Measurements from ENCODE around the gene CAMK1.
"Not testable (repeated sequence)": the region's sequence is repeated elsewhere in the genome, so short reads cannot be mapped to it uniquely, and the experiment has no call there.

The CAMK1 gene

GRCh38 chr3:9776896-9777693, 7.3 kb upstream of the CAMK1 start:
- Mint-ChIP-seq H3K4me3 (no peak overlapping the region), H3K36me3 (ENCODE audit: low read depth) (peaks cover 24% of the 10 kb centered on the region), H3K27ac (peak overlapping the region; percentile 74), H3K4me1 (ENCODE audit: low read depth) (peaks cover 49% of the 10 kb centered on the region), H3K27me3 (ENCODE audit: low read depth) (no peaks in the 10 kb centered on the region), H3K9me3 (no peaks in the 10 kb centered on the region)
- DNase-seq (ENCODE audit: low spot score): no peak

- peaks cover 24% of the 10 kb centered on the region for H3K4me1 Mint-ChIP-seq (ENCODE audit: low read depth)
- not testable (repeated sequence) for DNase-seq (ENCODE audit: low spot score); H3K9me3 Mint-ChIP-seq; H3K27me3 Mint-ChIP-seq (ENCODE audit: low read depth)
- H3K4me3 Mint-ChIP-seq: peak overlapping the region; percentile 83
- peak overlapping the region; percentile 85 for H3K27ac Mint-ChIP-seq
- peaks cover 11% of the 10 kb centered on the region for H3K36me3 Mint-ChIP-seq (ENCODE audit: low read depth)
These were observed 1.3 kb upstream of the CAMK1 start for GRCh38 chr3:9771007-9771406.

DNA sequence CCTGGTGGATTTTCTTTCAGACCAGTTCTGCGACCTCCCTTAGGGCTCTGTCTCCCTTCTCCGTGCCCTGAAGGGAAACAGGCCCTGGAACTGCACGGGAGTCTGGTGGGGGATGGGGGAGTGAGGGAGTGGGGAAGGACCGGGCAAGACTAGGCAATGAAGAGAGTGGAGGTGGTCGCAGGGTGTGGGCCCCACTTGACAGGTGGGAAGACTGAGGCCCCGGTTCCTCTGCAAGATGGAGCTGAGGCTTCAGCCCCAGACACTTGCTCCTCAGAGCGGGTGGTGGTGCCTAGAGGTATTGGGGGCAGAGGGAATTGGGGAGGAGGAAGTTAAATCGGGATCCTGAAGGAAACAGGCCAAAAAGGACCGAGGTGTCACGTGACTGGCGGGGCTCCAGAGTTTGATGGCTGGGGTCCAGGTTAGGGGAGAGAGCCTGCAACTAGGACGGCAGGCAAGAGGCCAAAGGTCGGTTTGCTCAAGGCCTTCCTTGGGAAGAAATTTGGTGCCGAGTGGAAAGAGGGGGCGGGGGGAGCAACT, 597 bp upstream of the CAMK1 start:
- H3K4me1 Mint-ChIP-seq (ENCODE audit: low read depth): peaks cover 21% of the 10 kb centered on the region

DNA sequence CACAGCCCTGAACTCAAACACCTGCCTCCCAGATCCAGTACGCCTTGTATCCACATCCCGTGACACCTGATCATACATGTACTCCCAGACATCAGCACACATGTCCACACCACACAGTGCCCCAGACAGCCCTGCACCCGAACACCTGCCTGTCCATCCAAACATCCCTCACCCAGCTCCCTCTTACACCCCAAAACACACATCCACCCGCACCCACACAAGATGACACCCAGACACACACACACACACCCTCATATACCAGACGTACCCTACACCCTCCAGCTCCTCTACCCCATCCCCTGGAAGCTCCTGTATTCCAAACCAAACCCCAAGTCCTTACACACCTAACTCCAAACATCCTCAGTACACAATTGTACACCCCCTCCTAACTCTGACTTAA, 735 bp downstream of the CAMK1 start:
- Mint-ChIP-seq H3K36me3 (ENCODE audit: low read depth) (peaks cover 20% of the 10 kb centered on the region), H3K27me3 (ENCODE audit: low read depth) (no peaks in the 10 kb centered on the region), H3K9me3 (no peaks in the 10 kb centered on the region), H3K27ac (peak overlapping the region; percentile 71), H3K4me1 (ENCODE audit: low read depth) (peaks cover 22% of the 10 kb centered on the region), H3K4me3 (peak overlapping the region; percentile 82)
- no peak for DNase-seq (ENCODE audit: low spot score)

More for the DNA sequence above, 597 bp upstream of the CAMK1 start:
- Mint-ChIP-seq H3K27me3 (ENCODE audit: low read depth) (no peaks in the 10 kb centered on the region), H3K27ac (peak overlapping the region; percentile 85), H3K36me3 (ENCODE audit: low read depth) (peaks cover 16% of the 10 kb centered on the region), H3K9me3 (no peaks in the 10 kb centered on the region), H3K4me3 (peak overlapping the region; percentile 83)
- no peak for DNase-seq (ENCODE audit: low spot score)

GRCh38 chr3:9768141-9768775, 1.5 kb downstream of the CAMK1 start:
- no peak for DNase-seq (ENCODE audit: low spot score)
- no peaks in the 10 kb centered on the region for H3K27me3 Mint-ChIP-seq (ENCODE audit: low read depth)
- peak overlapping the region; percentile 58 for H3K27ac Mint-ChIP-seq
- peak overlapping the region; percentile 82 for H3K4me3 Mint-ChIP-seq
- peaks cover 22% of the 10 kb centered on the region for H3K4me1 Mint-ChIP-seq (ENCODE audit: low read depth)
- H3K36me3 Mint-ChIP-seq (ENCODE audit: low read depth): peaks cover 20% of the 10 kb centered on the region
- no peaks in the 10 kb centered on the region for H3K9me3 Mint-ChIP-seq

- Mint-ChIP-seq H3K27me3 (ENCODE audit: low read depth) (no peaks in the 10 kb centered on the region), H3K4me3 (peak overlapping the region; percentile 82)
These were observed 2.3 kb downstream of the CAMK1 start for GRCh38 chr3:9767418-9767817.

DNA sequence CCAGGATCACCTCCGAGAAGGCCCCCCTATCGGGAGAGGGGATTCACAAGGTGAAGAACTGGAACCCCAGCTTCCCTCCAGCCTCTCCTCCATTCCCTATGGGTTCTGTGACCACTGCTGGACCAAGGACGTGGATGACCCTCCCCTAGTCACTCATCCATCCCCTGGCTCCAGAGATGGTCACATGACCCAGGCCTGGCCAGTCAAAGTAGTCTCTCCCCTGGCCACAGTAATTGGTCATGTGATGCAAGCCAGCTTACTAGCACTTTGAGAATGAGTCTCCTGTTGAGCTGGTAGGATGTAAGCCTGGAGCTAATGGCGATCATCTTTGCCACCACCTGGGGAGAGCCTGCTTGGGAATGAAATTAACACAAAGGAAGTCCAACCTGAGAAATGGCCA, 3.9 kb downstream of the CAMK1 start:
- H3K27ac Mint-ChIP-seq: no peak overlapping the region
- H3K4me1 Mint-ChIP-seq (ENCODE audit: low read depth): peaks cover 22% of the 10 kb centered on the region
- H3K36me3 Mint-ChIP-seq (ENCODE audit: low read depth): peaks cover 37% of the 10 kb centered on the region
- no peak overlapping the region for H3K4me3 Mint-ChIP-seq
- no peaks in the 10 kb centered on the region for H3K27me3 Mint-ChIP-seq (ENCODE audit: low read depth)
- no peak for DNase-seq (ENCODE audit: low spot score)
- H3K9me3 Mint-ChIP-seq: no peaks in the 10 kb centered on the region

More at GRCh38 chr3:9767418-9767817, 2.3 kb downstream of the CAMK1 start:
- peaks cover 26% of the 10 kb centered on the region for H3K36me3 Mint-ChIP-seq (ENCODE audit: low read depth)
- no peak for DNase-seq (ENCODE audit: low spot score)
- H3K27ac Mint-ChIP-seq: peak overlapping the region; percentile 13
- peaks cover 22% of the 10 kb centered on the region for H3K4me1 Mint-ChIP-seq (ENCODE audit: low read depth)
- H3K9me3 Mint-ChIP-seq: no peaks in the 10 kb centered on the region

- no peak overlapping the region for H3K27ac Mint-ChIP-seq
- no peaks in the 10 kb centered on the region for H3K9me3 Mint-ChIP-seq
- no peak for DNase-seq (ENCODE audit: low spot score)
- no peaks in the 10 kb centered on the region for H3K27me3 Mint-ChIP-seq (ENCODE audit: low read depth)
- H3K36me3 Mint-ChIP-seq (ENCODE audit: low read depth): peaks cover 56% of the 10 kb centered on the region
- no peak overlapping the region for H3K4me3 Mint-ChIP-seq
- H3K4me1 Mint-ChIP-seq (ENCODE audit: low read depth): peaks cover 7% of the 10 kb centered on the region
These were observed 6.9 kb downstream of the CAMK1 start for GRCh38 chr3:9762871-9763270.

DNA sequence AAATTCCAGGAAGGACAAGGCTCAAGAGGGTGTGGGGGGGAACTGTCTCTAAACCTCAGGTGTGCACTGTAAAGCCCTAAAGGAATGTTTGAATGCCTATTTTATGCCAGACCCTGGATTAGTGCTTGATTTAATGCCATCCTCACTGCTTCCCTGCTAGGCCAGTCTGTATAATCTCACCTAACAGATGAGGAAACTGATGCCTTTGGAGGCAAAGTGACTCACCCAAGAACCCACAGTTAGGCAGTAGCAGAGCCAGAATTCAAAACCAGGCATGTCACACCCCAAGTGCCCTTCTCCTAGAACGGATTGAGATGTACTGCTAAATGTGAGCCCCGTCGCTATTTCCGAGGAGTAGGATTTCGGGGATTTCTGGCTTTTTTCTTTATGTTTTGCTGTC, 7.8 kb downstream of the CAMK1 start:
- H3K36me3 Mint-ChIP-seq (ENCODE audit: low read depth): peaks cover 58% of the 10 kb centered on the region
- H3K4me3 Mint-ChIP-seq: no peak overlapping the region
- no peaks in the 10 kb centered on the region for H3K27me3 Mint-ChIP-seq (ENCODE audit: low read depth)
- DNase-seq (ENCODE audit: low spot score): no peak
- H3K4me1 Mint-ChIP-seq (ENCODE audit: low read depth): peaks cover 2% of the 10 kb centered on the region
- H3K9me3 Mint-ChIP-seq: no peaks in the 10 kb centered on the region
- H3K27ac Mint-ChIP-seq: no peak overlapping the region

DNA sequence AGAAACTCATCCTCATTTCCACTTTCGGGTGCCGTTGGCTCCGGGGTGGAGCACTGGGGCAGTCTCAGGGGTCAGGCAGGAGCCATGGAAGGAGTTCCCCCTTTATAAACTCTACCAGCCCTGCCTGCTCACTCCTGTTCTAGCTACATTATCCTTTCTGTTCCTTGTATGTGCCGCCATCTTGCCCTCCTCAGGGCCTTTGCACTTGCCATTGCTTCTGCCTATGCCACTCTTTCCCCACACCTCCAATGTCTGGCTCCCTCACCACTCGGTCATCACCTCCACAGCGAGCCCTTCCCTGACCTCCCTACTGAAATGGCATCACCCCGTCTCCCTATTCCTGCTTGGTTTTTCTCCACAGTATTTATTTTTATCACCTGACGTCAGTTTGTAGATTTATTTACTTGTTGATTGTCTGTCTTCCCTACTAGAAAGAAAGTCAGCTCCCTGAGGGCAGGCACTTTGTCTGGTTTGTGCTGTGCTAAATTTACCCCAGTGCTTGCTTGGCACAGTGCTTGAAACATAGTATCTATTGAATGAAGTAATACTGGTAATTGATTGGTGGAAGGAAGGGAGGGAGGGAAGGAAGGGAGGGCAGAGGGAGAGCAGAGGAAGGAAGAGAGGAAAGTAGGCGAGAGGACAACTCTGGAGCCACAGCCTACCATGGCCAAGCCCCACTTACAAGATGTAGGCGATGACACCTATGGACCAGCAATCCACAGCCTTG, 8.8 kb downstream of the CAMK1 start:
- no peaks in the 10 kb centered on the region for H3K9me3 Mint-ChIP-seq
- H3K36me3 Mint-ChIP-seq (ENCODE audit: low read depth): peaks cover 60% of the 10 kb centered on the region
- no peak overlapping the region for H3K27ac Mint-ChIP-seq
- no peak overlapping the region for H3K4me3 Mint-ChIP-seq
- H3K27me3 Mint-ChIP-seq (ENCODE audit: low read depth): no peaks in the 10 kb centered on the region
- H3K4me1 Mint-ChIP-seq (ENCODE audit: low read depth): peaks cover 2% of the 10 kb centered on the region
- no peak for DNase-seq (ENCODE audit: low spot score)

DNA sequence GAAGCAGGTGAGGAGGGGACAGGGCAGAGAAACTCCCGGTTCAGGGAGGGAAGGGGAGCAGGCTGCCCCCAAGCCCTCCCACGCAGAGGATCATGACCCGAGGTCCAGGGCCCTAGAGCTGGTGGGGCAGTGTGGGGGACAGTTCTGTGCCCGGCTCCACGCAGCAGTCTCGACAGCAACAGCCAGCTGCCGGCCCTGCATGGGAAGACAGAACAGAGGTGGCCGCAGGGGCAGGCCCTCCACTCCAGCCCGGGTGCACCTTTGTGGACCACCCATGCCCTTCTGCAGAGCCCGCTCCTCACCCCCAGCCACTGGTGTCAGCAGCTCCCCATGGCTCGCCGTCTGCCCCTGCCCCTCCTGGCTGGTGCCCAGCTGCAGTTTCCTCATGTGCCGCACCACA, 12.3 kb downstream of the CAMK1 start:
- no peak for DNase-seq (ENCODE audit: low spot score)
- H3K4me1 Mint-ChIP-seq (ENCODE audit: low read depth): peaks cover 10% of the 10 kb centered on the region
- H3K27ac Mint-ChIP-seq: no peak overlapping the region
- no peak overlapping the region for H3K4me3 Mint-ChIP-seq
- H3K27me3 Mint-ChIP-seq (ENCODE audit: low read depth): no peaks in the 10 kb centered on the region
- peaks cover 52% of the 10 kb centered on the region for H3K36me3 Mint-ChIP-seq (ENCODE audit: low read depth)
- no peaks in the 10 kb centered on the region for H3K9me3 Mint-ChIP-seq

DNA sequence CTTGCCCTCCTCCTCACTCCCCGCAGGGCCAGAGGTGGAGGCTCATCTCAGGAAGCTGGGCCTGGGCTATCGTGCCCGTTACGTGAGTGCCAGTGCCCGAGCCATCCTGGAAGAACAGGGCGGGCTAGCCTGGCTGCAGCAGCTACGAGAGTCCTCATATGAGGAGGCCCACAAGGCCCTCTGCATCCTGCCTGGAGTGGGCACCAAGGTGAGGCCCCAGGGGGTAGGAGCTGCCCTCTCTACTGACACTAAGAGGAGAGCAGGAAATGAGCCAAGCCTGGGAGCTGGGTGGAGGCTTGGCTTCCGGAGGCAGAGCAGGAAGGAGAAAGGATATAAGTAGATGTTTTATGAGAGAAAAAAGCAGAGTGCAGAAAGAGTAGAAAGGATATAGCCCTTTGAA, 15.1 kb downstream of the CAMK1 start:
- Mint-ChIP-seq H3K27me3 (ENCODE audit: low read depth) (no peaks in the 10 kb centered on the region), H3K36me3 (ENCODE audit: low read depth) (peaks cover 44% of the 10 kb centered on the region), H3K4me3 (peak overlapping the region; percentile 69), H3K9me3 (no peaks in the 10 kb centered on the region), H3K27ac (peak overlapping the region; percentile 84), H3K4me1 (ENCODE audit: low read depth) (peaks cover 25% of the 10 kb centered on the region)
- DNase-seq (ENCODE audit: low spot score): no peak

- peaks cover 33% of the 10 kb centered on the region for H3K4me1 Mint-ChIP-seq (ENCODE audit: low read depth)
- DNase-seq (ENCODE audit: low spot score): no peak
- no peaks in the 10 kb centered on the region for H3K9me3 Mint-ChIP-seq
- H3K4me3 Mint-ChIP-seq: peak overlapping the region; percentile 86
- H3K27ac Mint-ChIP-seq: peak overlapping the region; percentile 89
- no peaks in the 10 kb centered on the region for H3K27me3 Mint-ChIP-seq (ENCODE audit: low read depth)
- peaks cover 47% of the 10 kb centered on the region for H3K36me3 Mint-ChIP-seq (ENCODE audit: low read depth)
These were observed 19.0 kb downstream of the CAMK1 start for GRCh38 chr3:9750556-9751411.

All from T-helper 2 cell treated with Interferon-gamma antibody and Interleukin-4, amounts not matched to agents 5 μg/mL and 100 μg/mL, for 36 hours (primary cell).